HG03025 (cell line): ENCODE results near the gene METTL8.
"Not testable (repeated sequence)": the region's sequence is repeated elsewhere in the genome, so short reads cannot be mapped to it uniquely, and the experiment has no call there.

Source experiments
- ATAC-seq: cut with Tn5 transposase; IDR thresholded peaks from one replicate; pipeline ENCODE4 v1.9.1; 2021; ENCODE audit warnings: mild to moderate bottlenecking, moderate library complexity; ENCODE audit not compliant: unreplicated experiment, low FRiP score

The METTL8 gene

GRCh38 chr2:171404261-171404660, 29.5 kb downstream of the METTL8 start:
- ATAC-seq = no peak

- ATAC-seq = no peak
Observed at GRCh38 chr2:171402906-171403580, 30.7 kb downstream of the METTL8 start.

- no peak for ATAC-seq
Observed at GRCh38 chr2:171401947-171402346, 31.8 kb downstream of the METTL8 start.

DNA sequence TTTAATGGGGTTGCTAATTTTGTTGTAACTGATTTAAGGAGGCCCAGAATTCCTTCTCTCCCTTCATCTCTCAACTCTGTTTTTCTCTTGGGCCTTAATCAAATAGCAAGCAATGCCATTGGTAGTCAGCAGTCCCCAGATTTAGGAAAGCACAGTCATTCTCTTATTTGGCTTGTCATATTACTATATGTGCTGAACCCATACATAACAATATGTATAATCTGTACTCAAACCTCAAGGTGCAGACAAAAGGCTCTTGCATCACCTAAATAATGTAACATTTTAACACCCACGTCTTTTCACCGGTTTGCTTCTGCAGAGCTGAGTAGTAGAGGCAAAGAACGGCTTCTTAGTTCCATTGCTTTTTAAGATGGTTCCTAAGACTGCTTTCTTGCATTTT, 33.4 kb downstream of the METTL8 start:
- no peak for ATAC-seq

- ATAC-seq = no peak
Observed at GRCh38 chr2:171399292-171399691, 34.5 kb downstream of the METTL8 start.

DNA sequence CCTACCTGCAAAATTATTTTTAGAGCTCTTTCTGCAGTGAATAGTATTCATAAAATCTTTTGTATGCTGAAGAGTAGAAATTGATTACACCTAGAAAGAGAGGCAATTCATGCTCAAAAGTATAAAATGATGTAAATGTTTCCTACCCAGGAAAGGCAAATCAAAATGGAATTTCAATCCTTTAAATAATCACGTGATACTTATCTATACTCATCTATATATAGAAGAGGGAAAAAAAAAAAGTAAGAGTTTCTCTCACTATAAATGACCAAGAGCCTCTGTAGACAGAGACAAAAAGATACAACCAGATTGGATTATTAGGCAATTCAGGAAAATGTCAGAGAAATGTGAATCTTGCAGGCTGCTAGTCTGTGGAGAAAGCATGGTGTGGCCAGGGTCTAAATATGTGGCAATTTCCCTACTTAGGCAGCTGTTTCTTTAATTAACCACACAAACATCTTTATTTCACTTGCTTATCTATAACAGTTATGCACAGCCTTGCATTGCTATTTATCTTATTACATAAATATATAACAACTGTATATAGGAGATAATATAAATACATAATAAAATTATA, 39.5 kb downstream of the METTL8 start:
- ATAC-seq = no peak

DNA sequence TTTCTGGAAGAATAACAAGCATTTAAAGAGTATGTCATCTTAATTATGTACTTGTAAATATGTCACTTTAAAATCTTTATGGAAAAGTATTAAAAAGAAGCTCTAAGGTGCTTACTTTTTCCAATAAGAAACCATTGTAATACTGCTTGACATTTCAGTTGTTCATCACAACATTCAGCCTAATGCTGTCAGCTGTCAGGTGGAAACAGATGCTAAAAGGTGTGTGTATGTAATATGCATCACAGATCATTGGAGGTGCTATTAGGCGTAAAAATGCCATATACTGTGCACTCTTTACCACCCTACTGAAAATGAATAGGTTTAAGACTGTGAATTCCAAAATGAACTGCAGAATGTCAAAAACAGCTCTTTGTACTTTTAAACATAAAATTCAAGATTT, 40.3 kb downstream of the METTL8 start:
- ATAC-seq = no peak

DNA sequence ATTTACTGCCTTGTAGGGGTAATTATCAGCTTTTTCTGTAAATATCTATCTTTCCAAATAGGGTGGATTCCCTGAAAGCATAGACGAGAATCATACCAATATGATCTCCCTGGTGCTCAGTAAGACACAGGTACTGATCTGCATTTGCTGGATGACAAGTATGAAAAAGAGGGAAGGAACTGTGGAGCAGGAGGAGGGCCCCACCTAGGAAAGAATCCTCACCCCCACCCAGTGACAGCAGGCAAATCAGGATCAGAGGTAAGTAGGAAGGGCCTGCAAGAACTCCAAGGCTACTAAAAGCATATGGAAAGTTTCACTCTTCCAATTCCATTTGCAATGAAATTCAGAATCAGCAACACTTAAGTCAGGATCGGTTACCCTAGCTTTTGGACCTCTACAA, 42.3 kb downstream of the METTL8 start:
- no peak for ATAC-seq

- ATAC-seq = no peak
Observed at GRCh38 chr2:171390941-171391516, 42.8 kb downstream of the METTL8 start.

GRCh38 chr2:171389780-171390179, 44.0 kb downstream of the METTL8 start:
- ATAC-seq = no peak

GRCh38 chr2:171389325-171389724, 44.5 kb downstream of the METTL8 start:
- no peak for ATAC-seq

DNA sequence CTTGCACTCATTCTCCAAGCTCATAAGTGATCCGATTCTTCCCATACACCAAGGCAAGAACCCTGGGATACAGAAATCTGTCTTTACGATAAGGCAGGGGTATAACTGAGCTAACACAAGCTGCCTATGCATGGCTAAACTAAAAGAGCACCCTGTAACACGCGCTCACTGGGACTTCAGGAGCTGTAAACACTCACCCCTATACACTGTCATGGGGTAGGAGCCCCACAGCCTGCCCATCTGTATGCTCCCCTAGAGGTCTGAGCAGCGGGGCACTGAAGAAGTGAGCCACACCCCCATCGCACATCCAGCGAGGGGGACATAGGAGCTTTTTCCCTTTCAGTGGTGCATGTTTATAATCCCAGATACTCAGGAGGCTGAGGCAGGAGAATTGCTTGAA, 46.7 kb downstream of the METTL8 start:
- ATAC-seq = no peak

GRCh38 chr2:171386627-171387026, 47.2 kb downstream of the METTL8 start:
- ATAC-seq = no peak

GRCh38 chr2:171383134-171383533, 50.7 kb downstream of the METTL8 start:
- no peak for ATAC-seq

DNA sequence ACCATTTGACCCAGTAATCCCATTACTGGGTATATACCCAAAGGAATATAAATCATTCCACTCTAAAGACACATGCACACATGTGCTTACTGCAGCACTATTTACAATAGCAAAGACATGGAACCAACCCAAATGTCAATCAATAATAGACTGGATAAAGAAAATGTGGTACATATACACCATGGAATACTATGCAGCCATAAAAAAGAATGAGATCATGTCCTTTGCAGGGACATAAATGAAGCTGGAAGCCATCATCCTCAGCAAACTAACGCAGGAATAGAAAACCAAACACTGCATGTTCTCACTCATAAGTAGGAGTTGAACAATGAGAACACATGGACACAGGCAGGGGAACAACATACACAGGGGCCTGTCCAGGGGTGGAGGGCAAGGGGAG, 51.6 kb downstream of the METTL8 start:
- not testable (repeated sequence) for ATAC-seq

GRCh38 chr2:171377852-171378251, 55.9 kb downstream of the METTL8 start:
- ATAC-seq = not testable (repeated sequence)

GRCh38 chr2:171367692-171368091, 66.1 kb downstream of the METTL8 start:
- no peak for ATAC-seq

DNA sequence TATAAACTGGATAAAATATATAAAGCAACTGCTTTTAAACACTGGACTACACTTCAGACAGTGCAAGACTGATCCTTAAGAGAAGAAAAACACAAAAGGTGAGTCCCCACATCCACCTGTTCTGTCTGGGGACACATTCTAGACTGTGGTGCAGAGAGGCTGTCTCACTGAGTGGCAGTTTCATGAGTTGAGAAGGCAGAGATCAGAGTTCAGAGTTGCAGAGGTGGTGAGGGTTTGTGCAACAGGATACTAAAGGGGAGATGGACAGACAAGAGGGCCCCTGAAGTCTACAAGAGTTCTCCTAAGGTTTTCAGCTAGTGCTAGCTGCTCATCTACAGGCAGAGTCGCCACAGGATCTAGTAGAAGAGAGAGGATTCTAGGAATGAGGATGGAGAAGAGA, 68.0 kb downstream of the METTL8 start:
- no peak for ATAC-seq

- no peak for ATAC-seq
Observed at GRCh38 chr2:171365232-171365631, 68.6 kb downstream of the METTL8 start.

DNA sequence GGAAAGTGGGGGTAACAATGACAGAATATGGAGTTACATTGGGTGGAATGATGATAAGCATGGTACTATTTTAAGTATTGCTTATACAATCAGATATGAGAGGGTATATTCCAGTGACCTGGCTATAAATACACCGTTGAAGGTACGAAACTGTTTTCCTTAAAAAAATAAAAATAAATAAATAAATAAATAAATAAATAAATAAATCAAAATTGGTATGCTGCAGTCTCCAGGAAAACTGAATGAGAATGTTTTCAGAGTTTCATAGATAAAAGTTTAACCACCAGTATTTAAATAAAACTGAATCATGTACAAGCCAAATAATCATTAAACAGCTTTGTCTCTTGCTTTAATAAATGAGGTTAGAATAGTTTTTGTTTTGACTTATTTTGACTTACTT, 71.4 kb downstream of the METTL8 start:
- ATAC-seq = no peak

- ATAC-seq = no peak
Observed at GRCh38 chr2:171360905-171361304, 72.9 kb downstream of the METTL8 start.

DNA sequence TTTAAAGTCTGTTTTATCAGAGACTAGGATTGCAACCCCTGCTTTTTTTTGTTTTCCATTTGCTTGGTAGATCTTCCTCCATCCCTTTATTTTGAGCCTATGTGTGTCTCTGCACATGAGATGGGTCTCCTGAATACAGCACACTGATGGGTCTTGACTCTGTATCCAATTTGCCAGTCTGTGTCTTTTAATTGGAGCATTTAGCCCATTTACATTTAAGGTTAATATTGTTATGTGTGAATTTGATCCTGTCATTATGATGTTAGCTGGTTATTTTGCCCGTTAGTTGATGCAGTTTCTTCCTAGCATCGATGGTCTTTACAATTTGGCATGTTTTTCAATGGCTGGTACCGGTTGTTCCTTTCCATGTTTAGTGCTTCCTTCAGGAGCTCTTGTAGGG, 80.0 kb downstream of the METTL8 start:
- not testable (repeated sequence) for ATAC-seq
